CD1c-positive myeloid dendritic cell (primary cell): ENCODE results near the gene NCAM1.
A peak's percentile ranks its signal among the peaks of the same experiment; 100 is the strongest.

ENCODE experiments used
- DNase-seq: peaks from one replicate; pipeline ENCODE4 v3.0.0-alpha.2; 2016; ENCODE audit errors: extremely low spot score

Gene NCAM1

DNA sequence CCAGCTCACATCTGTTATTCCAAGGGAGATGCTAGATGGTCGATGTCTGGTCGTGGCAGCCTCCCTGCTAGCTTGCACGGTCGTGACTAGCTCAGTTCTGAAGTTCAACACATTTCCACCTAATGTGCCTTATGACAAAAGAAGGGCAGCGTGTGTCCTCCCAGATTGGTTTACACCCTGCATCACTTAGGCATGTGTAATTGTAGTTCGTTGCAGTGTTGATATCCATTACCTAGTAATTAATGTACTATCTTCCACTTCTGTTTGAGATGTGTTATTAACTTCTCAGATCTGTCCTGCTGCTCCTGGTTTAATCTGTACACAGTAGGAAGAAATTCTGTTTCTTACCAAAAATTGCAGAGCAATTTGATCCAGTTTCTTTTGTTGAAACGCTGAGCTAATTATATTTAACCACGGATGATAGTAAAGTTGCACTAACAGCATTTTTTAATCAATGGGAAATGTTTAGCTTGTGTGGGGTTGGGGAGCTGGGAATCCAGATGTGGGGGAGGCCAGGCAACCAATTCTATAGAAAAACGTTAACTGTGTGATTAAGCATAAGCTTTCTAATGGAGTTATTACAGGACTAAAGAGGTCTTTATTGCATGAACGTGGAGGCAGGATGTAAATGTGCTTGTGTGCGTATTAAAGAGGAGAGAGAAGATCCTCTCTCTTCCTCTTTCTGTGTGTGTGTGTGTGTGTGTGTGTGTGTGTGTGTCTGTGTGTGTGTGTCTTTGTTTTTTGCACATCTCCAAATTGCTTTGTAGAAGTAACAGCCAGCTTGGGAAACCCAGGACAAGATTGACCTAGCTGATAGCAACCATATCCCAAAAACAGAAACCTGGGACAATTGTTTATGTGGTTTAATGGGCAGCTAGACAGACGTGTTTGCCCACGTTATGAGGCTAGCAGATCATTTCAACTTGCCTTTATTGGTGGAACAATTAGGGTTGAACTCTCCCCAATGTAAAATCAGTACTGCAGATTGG lies 207.4 kb downstream of the NCAM1 start:
- peak; percentile 21 for DNase-seq

DNA sequence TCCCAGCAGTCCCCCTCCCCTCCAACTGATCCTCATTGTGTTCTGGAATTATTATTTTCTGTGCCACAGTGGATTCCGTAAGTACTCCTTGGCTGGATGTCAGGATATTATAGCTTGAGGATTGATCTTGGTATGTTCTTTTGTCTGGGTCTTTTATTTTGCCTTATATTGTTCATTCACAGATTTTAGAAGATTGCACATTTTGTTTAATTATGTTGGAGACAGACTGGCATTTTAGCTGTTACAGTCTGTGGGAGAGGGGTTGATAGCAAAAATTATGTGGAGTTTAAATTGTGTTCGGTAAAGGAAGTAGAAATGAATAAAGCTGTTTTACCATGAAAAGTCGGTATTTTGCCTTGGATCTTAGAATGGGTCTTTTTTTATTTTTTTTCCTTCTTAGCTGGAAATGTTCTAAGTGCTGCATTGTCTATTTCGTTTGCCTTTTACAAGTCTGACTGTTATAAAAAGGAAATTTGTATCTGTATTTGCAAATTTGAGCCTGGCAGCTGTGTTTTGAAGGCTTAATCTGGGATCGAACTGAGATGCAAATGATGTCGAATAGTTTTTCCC lies 211.2 kb downstream of the NCAM1 start:
- DNase-seq = no peak

DNA sequence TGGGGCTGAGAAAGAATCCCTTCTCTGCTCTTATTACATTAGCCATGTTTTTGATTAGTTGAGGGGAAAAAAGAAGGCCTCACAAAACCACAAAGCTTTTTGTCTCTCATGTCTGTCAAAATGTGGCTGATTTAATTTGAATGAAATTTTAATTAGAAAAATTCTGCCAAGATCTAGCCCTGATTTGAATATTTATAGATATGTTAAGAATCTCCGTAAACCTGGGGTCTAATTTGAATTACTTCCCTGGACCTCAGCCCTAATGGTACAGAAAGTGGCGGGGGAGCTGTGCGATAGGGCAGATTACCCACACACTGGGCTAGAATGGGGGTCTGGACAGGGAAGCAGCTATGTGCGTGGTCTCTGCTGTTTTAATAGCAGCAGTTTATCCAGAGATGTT lies 211.9 kb downstream of the NCAM1 start:
- no peak for DNase-seq

DNA sequence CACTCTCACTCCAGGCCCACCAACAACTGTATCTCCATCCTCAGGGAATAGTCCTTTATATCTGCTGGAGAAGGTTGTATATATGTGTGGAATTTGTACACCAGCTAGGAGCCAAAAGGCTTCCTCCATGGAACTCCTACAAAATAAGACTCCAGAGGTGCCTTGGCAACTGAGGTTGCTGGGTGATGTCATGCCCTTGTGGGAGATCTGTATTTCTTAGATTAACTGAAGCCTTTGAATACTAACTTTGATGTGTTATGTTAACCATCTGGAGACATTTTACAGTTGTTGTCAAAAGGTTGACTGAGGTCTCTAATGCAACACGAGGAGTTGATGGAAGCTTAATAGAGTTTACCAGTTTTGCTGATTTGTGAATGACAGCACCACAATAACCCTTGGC lies 213.7 kb downstream of the NCAM1 start:
- no peak for DNase-seq

DNA sequence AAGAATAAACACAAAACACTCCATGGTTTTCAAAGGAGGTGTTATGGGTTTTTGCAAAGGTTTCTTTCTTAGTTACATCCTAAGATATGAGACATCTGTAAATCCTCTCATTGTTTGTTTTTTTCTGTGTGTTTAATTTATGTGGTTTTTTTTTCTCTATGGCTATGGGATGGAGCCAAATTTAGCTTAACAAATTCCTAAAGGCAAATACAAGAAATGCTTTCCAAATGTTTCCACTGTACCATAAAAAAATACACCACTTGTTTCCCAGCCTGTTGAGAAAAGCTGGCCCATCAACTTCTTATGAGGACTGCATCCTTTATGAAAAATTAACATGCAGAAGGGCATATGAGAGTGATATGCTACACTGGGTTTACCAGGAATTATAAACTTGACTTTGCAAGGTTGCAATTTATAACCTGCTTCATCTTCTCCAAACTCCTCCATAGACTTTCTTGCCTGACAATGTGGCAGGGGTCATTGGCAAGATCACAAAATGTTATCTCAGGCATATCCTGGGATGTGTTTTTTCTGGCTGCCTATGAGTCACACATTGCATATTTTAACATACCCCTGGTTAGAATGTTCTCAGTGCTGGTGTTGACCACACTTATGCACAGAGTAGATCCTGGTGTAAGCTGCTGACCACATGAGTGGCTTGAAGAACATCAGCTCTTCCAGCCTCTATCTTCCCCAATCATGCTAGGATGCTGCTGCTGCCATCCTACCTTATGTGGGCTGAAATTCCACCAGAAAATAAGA lies 215.6 kb downstream of the NCAM1 start:
- DNase-seq = no peak

DNA sequence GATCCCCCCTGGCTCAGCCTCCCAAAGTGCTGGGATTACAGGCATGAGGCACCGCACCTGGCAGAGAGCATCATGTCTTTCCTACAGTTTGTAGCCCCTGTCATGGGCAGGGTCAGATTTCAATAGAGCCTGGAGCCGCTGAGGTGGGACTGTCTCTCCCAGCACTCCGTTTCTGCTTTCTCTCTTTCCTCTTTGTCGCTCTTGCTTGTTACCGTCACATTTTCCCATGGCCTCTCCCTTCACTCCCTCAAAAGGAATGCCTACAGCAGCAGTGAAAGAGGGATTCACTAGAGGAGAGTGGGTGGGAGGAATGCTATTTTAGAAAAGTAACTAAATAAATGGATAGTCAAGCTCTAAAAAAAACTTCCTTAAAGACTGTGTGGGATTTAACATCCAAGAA lies 216.5 kb downstream of the NCAM1 start:
- DNase-seq = no peak

DNA sequence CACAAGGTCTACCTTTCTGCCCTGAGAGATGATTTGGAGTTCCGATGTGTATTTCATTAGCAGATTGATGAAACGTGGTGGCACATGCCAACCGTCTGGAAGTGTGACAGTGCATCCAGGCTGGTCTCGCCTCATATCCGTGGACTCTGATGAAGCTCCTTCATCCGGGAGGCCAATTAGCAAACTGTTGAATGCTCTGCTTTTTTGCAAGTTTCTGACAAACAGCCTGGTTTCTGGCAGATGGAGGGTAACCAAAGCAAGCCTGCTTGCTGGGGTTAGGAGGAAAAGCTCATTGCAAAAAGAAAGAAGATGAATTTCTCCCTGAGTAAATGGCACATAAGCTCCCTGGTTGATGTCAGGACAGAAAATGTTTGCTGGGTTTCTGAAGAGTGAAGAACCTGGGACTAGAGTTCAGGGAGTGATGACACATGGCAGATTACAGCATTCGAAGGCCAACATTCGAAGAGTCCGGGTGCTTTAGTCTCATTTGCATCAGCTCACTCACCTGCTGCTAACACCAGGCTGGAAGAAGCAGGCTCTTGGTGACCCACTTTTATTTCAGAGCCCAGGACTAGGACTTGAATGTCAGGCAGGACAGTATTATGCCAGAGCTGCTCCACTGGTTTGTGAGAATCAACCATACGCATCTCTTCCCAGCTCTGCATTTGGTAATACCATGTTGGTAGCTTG lies 217.3 kb downstream of the NCAM1 start:
- no peak for DNase-seq

DNA sequence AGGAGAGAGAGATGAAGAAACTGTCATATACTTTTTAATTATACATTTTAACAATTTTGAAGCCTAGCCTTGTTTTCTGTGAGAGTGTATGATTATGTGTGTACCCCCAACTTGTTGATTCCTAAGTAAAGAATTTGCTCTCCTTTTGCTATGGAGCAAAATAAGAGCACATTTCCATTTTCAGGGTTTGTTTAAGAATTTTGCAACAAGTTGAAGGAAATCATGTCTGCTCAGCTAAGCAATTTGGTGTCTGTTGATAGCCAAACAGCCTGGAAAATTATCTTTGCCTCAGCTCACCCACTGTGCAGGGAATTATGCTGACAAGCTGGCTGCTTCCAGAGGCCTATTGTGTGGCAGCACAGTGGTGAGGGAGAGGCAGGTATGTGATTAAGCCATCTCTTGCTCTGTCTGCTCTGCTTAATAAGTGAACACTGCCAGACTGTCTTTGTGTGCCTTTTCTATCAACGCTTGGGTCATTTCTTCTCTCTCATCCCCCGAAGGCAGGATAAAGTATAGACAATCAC lies 218.0 kb downstream of the NCAM1 start:
- DNase-seq = no peak

DNA sequence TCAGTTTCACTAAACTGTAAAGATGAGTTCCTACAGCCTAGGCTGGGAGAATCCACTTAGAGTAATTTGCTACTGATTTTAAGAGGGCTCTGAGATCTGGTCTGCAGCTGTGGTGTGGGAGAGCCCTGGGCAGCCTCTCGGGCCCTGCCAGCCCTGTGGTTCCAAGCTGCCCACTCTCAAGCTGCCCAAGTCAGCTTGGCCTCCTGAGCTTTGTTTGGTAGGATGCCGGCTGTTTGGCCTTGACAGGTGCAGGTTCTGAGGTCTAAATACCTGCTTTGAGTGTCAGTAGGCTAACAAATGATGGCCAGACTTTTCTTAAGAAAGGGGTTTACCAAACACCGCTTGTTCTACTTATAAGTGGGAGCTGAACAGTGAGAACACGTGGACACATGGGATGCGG lies 219.9 kb downstream of the NCAM1 start:
- no peak for DNase-seq

DNA sequence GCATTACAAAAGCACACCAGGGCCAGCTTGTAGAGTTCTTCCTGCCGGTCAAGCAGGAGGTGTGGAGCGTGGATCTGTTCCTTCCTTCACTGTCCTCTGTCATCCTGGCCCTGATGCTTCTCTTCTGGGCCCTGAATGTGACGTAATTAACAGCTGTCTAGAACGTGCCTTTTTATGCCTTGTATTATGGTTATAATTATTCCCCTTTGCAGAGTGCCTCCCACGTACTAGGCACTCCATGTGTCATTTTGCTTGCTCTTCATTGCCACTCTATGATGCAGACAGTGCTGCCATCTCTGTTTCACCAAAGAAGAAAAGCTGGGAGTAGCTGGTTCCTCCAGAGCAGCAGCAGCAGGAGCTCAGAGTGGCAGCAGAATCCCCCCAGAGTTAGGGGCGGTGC lies 221.1 kb downstream of the NCAM1 start:
- DNase-seq = no peak

DNA sequence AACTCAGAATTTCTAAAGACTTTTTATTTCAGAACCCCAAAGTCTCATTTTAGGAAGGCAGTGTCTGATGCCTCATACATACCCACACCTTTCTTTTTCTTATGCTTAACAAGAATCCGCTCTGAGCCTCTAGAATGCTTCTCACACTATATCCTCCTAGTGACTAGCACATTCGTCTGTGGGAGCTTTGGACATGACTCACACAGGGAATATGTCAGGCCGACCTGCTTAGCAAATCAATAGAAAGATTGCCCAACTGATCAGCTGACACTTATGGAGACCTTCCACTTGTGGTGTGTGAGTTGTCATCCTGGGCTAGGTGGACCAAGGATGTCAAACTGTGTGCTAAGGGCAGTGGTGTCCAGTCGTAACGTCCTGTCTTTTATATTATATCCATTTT lies 223.3 kb downstream of the NCAM1 start:
- peak; percentile 62 for DNase-seq

DNA sequence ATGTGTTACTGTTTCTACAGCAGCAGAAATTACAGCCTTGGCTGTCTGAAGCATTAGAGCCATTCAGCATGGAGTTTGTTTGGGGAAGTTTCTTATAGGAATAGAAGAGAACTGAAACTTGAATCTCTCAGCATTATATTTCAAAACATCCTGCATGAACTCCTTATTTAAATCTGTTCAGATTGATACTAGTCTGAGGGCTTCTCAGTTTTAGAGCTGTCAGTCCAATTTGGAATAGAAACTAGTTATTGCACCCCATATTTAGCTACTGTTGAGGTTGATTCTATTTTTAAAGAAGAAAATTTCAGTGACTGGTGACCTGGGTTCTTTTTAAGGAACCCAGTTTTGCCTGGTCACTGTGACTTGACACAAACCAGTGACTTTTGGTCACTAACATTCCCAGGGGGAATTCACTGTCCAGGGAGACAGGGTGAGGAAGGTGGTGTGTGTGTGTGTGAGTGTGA lies 227.2 kb downstream of the NCAM1 start:
- peak; percentile 86 for DNase-seq

DNA sequence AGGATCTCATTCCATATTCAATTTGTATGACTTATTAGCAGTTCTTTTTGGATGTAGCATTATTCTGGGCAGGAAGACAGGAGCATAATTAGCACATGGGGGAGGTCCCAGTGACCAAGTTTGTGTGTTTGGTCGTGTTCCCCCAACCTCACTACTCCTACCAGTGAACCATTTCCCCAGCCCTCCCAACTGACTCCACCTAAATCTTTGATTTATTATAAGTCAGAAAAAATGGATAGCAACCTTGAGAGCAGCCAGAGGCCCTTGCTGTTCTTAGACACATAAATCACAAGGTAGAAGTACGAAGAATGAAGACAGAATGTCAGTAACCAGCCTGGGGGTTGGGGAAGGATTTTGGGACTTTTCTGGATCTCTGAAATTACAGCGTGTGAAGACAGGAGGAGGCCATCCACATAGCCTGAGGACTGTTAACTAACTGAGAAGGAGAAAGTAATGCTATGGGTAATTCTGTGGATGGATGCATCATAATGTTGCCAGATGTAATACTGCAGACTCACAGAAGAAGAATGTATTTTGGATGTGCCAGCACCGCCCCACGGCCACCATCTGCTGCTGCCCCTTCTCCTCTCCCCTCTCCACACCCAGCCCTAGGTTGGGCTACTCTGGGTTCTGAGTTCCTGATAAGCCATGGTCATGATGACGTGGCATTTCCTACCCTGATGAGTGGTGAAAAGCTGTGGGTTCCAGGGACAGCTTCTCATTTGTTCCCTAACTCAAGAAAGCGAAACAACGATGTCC lies 228.9 kb downstream of the NCAM1 start:
- peak; percentile 63 for DNase-seq

DNA sequence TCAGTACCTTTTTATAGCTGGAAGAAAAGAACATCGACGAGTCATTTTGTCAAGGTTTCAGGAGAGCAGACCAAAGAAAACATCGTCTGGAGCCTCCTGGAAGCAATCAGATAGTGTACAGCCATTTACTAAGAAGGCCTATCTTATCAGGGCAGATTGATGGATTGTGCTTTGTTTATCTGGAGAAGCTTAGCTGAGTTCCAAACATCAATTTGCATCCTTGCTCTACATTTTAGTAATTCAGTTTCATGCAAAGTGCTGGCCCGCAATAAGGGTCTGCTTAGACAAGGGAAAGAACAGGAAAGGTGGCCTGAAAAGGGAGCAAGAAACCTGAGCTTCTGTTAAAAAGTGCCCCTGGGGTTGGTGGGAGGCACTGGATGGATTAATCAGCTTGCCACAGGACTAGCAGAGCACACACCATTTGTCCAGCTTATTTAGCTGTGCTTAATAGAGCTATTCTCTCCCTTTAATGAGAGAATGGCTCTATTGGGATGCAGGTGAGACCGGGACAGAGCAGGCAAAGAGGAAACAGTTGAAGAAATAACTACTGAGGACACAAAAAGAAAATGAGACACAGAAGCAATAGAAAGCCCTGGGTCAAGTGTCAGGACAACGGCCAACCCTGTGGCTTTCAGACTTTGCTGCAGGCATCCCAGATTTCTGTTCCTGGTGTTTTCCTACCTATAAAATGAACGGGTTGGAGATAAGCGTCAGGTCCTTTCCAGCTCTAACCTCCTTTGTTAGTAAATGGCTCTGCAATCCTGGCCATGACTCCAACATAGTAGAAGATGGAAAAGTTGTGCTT lies 231.1 kb downstream of the NCAM1 start:
- DNase-seq = no peak

DNA sequence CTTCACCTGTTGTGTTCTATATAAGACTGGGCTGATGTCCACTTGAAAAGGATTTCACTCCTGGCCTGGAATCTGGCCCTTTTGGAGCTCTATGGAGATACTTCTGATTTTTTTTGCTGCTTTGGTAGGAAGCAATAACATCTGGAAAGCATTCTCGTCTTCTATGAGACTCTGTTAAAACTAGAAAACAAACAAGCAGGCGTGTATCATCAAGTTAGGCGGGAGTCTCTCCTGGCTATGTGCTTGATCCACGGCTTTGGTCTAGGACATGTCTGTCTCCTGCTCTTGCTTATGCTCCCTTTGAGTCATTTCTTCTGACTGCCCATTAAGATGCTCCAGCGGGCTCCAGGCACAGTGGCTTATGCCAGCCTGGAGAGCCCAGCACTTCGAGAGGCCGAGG lies 231.8 kb downstream of the NCAM1 start:
- no peak for DNase-seq

DNA sequence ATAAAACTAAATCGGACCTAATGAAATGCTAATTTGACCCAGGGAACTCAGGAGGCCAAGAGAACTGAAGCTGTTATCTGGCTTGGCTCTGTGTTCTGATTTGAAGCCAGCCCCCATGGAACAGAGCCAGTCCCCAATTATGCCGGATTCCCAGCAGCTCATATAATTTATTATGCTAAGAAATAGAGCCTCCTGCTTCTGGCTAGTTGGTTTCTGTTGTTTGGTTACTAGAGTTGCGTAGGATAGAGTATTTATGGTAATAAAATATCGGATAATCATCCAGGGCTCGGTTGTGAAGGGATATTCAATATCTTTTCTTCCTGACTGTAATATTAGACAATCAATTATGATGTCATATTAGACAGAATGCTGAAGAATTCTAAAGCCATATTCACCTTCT lies 232.7 kb downstream of the NCAM1 start:
- DNase-seq = no peak

DNA sequence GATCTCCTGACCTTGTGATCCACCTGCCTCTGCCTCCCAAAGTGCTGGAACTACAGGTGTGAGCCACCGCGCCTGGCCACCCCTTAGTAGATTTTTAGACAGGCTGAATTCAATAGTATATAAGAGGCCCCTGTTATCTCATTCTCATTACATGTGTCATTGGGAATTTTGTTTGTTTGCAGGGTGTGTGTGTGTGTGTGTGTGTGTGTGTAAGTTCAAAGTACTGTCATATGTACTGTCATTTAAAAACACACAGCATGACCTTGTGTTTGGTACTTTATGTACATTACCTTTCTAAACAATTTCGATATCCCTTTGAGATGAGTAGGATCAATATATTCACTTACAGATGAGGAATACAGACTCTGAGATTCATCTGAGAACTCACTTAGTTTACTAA lies 234.5 kb downstream of the NCAM1 start:
- DNase-seq = no peak

DNA sequence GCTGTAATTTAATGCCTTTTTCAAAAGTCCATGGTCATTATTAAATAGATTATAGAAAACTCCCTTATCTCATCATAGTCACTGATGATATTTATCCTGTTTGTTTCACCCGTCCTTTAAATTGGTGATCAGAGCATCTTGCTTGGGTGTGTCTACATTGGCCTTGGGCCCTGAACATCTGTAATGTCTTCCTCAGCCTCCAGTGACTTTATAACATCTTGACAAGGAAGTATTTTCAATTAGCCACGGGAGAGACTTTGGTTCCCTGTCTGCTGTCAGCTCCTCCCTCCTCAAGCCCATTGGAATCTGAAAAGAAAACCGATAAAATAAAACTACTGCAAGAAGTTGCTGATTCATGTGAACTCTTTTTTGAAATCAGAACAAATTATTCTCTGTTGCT lies 236.2 kb downstream of the NCAM1 start:
- no peak for DNase-seq

DNA sequence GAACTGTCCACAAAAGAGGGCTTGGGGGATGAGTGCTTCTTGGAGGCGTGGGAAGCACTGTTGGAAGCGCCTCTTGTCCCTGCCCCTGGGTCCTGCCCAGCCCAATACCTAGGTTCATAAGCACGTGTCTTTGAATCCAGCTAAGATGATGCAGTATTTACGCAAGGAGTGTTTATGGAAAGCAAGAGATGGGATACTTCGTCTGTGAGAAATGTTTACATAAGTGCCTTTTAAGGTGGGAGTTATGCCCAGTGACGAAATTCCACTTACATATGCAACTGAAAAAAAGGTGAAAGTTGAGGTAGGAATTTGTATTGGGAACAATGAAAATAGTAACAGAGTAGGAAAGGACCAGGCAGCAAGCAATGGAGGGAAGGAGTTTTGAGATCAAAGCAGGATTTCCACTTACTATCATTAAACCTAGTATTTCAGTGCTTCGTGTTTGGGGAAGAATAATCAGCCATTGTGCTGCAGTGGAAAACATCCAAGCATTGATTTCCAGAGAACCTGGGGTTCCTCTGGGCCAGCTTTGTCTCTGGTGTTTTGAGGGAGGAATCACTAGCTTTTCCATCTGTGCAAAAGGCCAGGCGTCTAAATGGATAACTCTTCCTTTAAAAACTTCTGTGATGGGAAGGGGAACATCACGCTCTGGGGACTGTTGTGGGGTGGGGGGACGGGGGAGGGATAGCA lies 237.9 kb downstream of the NCAM1 start:
- no peak for DNase-seq
